GM19328 (cell line): Measurements from ENCODE around the gene PROK2.
A peak's percentile ranks its signal among the peaks of the same experiment; 100 is the strongest.

Experiments used
- ATAC-seq: cut with Tn5 transposase; IDR thresholded peaks from one replicate; pipeline ENCODE4 v1.9.1; 2021; ENCODE audit warnings: mild to moderate bottlenecking, moderate library complexity; ENCODE audit not compliant: unreplicated experiment

PROK2 gene

GRCh38 chr3:71751602-71752001 is 33.3 kb downstream of the PROK2 start:
- ATAC-seq: no peak

- no peak for ATAC-seq
Measured at GRCh38 chr3:71744738-71745137, 40.2 kb downstream of the PROK2 start.

GRCh38 chr3:71742621-71743020 is 42.3 kb downstream of the PROK2 start:
- ATAC-seq: no peak

GRCh38 chr3:71734881-71735280 is 50.1 kb downstream of the PROK2 start:
- ATAC-seq: no peak

- ATAC-seq: no peak
Measured at GRCh38 chr3:71733319-71733718, 51.6 kb downstream of the PROK2 start.

GRCh38 chr3:71732637-71733036 is 52.3 kb downstream of the PROK2 start:
- ATAC-seq: no peak

- ATAC-seq: no peak
Measured at GRCh38 chr3:71728632-71729342, 56.2 kb downstream of the PROK2 start.

GRCh38 chr3:71726146-71726545 is 58.8 kb downstream of the PROK2 start:
- no peak for ATAC-seq

GRCh38 chr3:71725271-71725991 is 59.5 kb downstream of the PROK2 start, which contains the start of gene EIF4E3:
EIF4E3 (minus strand) TSS chr3:71725402; CDS start chr3:71725367, 35 bp downstream.
- ATAC-seq: peak; percentile 46

- peak; percentile 51 for ATAC-seq
Measured at GRCh38 chr3:71724584-71725270, 60.2 kb downstream of the PROK2 start.

GRCh38 chr3:71724171-71724453 is 60.8 kb downstream of the PROK2 start:
- no peak for ATAC-seq

GRCh38 chr3:71723452-71724170 is 61.3 kb downstream of the PROK2 start:
- ATAC-seq: no peak

GRCh38 chr3:71722693-71723092 is 62.3 kb downstream of the PROK2 start:
- ATAC-seq: no peak
